Measurements from ENCODE around the gene CBX7. TPM values are rescaled to one million over a fixed set of nuclear protein-coding genes. Genes with fewer than 3 reads are reported as not detected.

CBX7 gene
- total and polyA plus RNA-seq, 9 of the 15 experiments (the other 6 are each of a cell fraction or from before 2014, with no cell fraction given), result 0.04 to 5.2 (median 2.8) TPM

DNA sequence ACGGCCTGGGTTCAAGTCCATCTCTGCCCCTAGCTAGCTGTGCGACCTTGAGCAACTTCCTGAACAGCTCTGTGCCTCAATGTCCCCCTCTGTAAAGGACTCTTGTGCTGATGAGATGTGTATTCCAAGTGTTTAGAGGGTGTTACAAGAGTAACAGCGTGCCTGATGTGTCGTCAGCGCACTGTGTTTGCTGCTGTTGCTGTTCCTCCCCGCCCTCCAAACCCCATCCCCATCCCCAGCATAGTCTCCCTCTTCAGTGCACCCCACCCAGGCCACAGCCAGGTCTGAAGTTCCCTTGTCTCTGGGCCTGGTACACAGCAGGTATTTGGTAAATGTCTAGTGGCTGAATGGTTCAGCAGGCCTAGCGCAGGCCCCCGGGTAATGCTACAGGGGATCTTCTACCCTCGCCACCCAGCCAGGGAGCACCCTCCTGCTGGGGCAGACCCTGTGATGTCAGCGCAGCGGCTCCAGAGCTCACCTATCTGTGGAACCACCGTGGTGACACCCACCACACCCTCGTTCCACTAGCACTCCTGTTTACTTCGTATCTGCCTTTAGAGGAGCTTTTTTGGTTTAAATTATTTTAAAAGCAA, 10.3 kb downstream of the CBX7 start:
- no peaks in the 10 kb centered on the region for H3K9me3 ChIP-seq (replicated peaks; ENCODE audit: control insufficient read depth, insufficient read depth, low read depth, low read length)
- H3K9me1 ChIP-seq (ENCODE audit: control insufficient read depth, insufficient read depth, low read length), result no peaks in the 10 kb centered on the region
- no peak overlapping the region for H3K27ac ChIP-seq (ENCODE audit: extremely low read depth, low read depth, low read length)
- DNase-seq (ENCODE audit: extremely low read depth in 1 of 4, low spot score in 3 of 4), result no peak
- H4K20me1 ChIP-seq (replicated peaks; ENCODE audit: control insufficient read depth, insufficient read depth, low read length), result no peaks in the 10 kb centered on the region
- ATAC-seq, result no peak
- WGBS (ENCODE audit: insufficient coverage, low coverage, missing lambda C conversion rate), result 69% methylated on average over 13 of the region's 14 CpGs
- H3K9ac ChIP-seq (ENCODE audit: insufficient read depth in 1 of 2, low read depth in 2 of 2, low read length in 2 of 2), result no peak overlapping the region
- no peak overlapping the region for H3K4me3 ChIP-seq
- TF ChIP-seq TSC22D4 (tag; IDR thresholded peaks at IDR 0.05), result no peak
- TF ChIP-seq SP1 (CRISPR knock-in tag; IDR thresholded peaks at IDR 0.05), result no peak
- no peak for TF ChIP-seq CBFB (CRISPR knock-in tag; IDR thresholded peaks at IDR 0.05)
- ChIA-PET CTCF (ENCODE audit: low intra/inter-chr PET ratio) (no interaction called here), POLR2A (interaction anchor here (0.7 kb wide), 1 partner anchor 373 kb away, joined by 4 read pairs; no protein-coding TSS in a partner anchor)
- intact Hi-C loops (cut with micrococcal nuclease), result no loop called here
- H3K36me3 ChIP-seq (ENCODE audit: control insufficient read depth, insufficient read depth, low read length), result no peaks in the 10 kb centered on the region
- H3K4me1 ChIP-seq (replicated peaks in 1 of 2; ENCODE audit: control insufficient read depth in 2 of 2, insufficient read depth in 2 of 2, low read length in 2 of 2), result peaks cover 7 to 28% of the 10 kb centered on the region in 2 experiments; a peak in 4 of 5 replicates
- no peaks in the 10 kb centered on the region; the same call in 2 of the 3 replicates for H3K79me2 ChIP-seq (ENCODE audit: control insufficient read depth, insufficient read depth, low read length)
- no peak overlapping the region for H2AFZ ChIP-seq (ENCODE audit: low read depth, low read length)
- no peak for FAIRE-seq
- in situ Hi-C loops (cut with MboI), result no loop called here
- H3K27me3 ChIP-seq (ENCODE audit: control insufficient read depth in 2 of 2, insufficient read depth in 2 of 2, low read length in 2 of 2), result no peaks in the 10 kb centered on the region
- no peak overlapping the region for H3K4me2 ChIP-seq (ENCODE audit: insufficient read depth, low read length)
- BruUV-seq (replicated peaks), result no TSS peak

DNA sequence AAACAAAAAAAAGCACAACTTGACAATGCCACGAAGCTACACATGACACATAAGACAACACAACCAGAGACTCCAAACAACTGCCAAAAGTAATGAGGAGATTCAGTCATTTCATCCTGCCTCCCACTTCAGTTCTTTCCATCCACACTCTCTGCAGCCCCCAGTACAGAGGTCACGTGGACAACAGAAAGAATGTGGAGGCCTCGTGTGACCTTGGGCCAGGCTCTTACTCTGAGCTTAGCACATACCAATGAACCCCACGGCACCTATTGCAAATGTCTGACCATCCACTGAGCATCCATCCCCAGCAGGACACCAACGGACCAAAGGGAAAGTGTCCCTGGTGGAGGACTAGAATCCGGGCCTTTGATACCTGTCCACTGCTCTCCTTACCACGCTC, 12.5 kb downstream of the CBX7 start:
- ATAC-seq (no peak), FAIRE-seq (no peak), DNase-seq (ENCODE audit: extremely low read depth in 1 of 4, low spot score in 3 of 4) (no peak)
- no peaks in the 10 kb centered on the region for H4K20me1 ChIP-seq (replicated peaks; ENCODE audit: control insufficient read depth, insufficient read depth, low read length)
- H2AFZ ChIP-seq (ENCODE audit: low read depth, low read length), result no peak overlapping the region
- H3K36me3 ChIP-seq (ENCODE audit: control insufficient read depth, insufficient read depth, low read length), result no peaks in the 10 kb centered on the region
- no peaks in the 10 kb centered on the region; the same call in 2 of the 3 replicates for H3K79me2 ChIP-seq (ENCODE audit: control insufficient read depth, insufficient read depth, low read length)
- POLR2A ChIA-PET, result interaction anchor here (0.5 kb wide), 1 partner anchor 172 kb away, joined by 3 read pairs; no protein-coding TSS in a partner anchor
- intact Hi-C loops (cut with micrococcal nuclease) (no loop called here), in situ Hi-C loops (cut with MboI) (no loop called here)
- H3K9me1 ChIP-seq (ENCODE audit: control insufficient read depth, insufficient read depth, low read length), result no peaks in the 10 kb centered on the region
- CTCF ChIA-PET (ENCODE audit: low intra/inter-chr PET ratio), result no interaction called here
- no TSS peak for BruUV-seq (replicated peaks)
- no peaks in the 10 kb centered on the region for H3K9me3 ChIP-seq (replicated peaks; ENCODE audit: control insufficient read depth, insufficient read depth, low read depth, low read length)
- WGBS (ENCODE audit: insufficient coverage, low coverage, missing lambda C conversion rate), result 51% methylated on average over 7 of the region's 7 CpGs
- no peaks in the 10 kb centered on the region for H3K27me3 ChIP-seq (ENCODE audit: control insufficient read depth in 2 of 2, insufficient read depth in 2 of 2, low read length in 2 of 2)
- no peak overlapping the region for H3K4me2 ChIP-seq (ENCODE audit: insufficient read depth, low read length)
- H3K4me1 ChIP-seq (replicated peaks in 1 of 2; ENCODE audit: control insufficient read depth in 2 of 2, insufficient read depth in 2 of 2, low read length in 2 of 2), result peaks cover 0 to 17% of the 10 kb centered on the region in 2 experiments; a peak in 3 of 5 replicates
- no peak overlapping the region for H3K27ac ChIP-seq (ENCODE audit: extremely low read depth, low read depth, low read length)
- no peak overlapping the region for H3K9ac ChIP-seq (ENCODE audit: insufficient read depth in 1 of 2, low read depth in 2 of 2, low read length in 2 of 2)
- no peak overlapping the region for H3K4me3 ChIP-seq
- TF ChIP-seq SNRNP70 (optimal IDR thresholded peaks at IDR 0.05; ENCODE audit: low read depth, low read length) (no peak), U2AF1 (optimal IDR thresholded peaks at IDR 0.05; ENCODE audit: low read depth, low read length) (no peak), ZNF184 (CRISPR knock-in tag; IDR thresholded peaks at IDR 0.05) (no peak), RBM39 (optimal IDR thresholded peaks at IDR 0.05; ENCODE audit: low read depth, low read length) (no peak), ZNF589 (CRISPR knock-in tag; IDR thresholded peaks at IDR 0.05; ENCODE audit: low read depth) (no peak)
- TF ChIP-seq, protein P1, sequence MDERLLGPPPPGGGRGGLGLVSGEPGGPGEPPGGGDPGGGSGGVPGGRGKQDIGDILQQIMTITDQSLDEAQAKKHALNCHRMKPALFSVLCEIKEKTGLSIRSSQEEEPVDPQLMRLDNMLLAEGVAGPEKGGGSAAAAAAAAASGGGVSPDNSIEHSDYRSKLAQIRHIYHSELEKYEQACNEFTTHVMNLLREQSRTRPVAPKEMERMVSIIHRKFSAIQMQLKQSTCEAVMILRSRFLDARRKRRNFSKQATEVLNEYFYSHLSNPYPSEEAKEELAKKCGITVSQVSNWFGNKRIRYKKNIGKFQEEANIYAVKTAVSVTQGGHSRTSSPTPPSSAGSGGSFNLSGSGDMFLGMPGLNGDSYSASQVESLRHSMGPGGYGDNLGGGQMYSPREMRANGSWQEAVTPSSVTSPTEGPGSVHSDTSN (CRISPR knock-in tag; IDR thresholded peaks at IDR 0.05; ENCODE audit: low read depth), result no peak
- TF ChIP-seq, protein P1 (tag; conservative IDR thresholded peaks at IDR 0.05; ENCODE audit: low read depth), result no peak
- TF ChIP-seq, protein P2, sequence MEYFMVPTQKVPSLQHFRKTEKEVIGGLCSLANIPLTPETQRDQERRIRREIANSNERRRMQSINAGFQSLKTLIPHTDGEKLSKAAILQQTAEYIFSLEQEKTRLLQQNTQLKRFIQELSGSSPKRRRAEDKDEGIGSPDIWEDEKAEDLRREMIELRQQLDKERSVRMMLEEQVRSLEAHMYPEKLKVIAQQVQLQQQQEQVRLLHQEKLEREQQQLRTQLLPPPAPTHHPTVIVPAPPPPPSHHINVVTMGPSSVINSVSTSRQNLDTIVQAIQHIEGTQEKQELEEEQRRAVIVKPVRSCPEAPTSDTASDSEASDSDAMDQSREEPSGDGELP (CRISPR knock-in tag; IDR thresholded peaks at IDR 0.05; ENCODE audit: borderline replicate concordance), result no peak
- TF ChIP-seq, protein P3, sequence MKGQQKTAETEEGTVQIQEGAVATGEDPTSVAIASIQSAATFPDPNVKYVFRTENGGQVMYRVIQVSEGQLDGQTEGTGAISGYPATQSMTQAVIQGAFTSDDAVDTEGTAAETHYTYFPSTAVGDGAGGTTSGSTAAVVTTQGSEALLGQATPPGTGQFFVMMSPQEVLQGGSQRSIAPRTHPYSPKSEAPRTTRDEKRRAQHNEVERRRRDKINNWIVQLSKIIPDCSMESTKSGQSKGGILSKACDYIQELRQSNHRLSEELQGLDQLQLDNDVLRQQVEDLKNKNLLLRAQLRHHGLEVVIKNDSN (CRISPR knock-in tag; IDR thresholded peaks at IDR 0.05), result no peak

Measured in K562 (cell line).